IMR-90 (cell line): ENCODE results near the gene PIGW. TPM values are rescaled to one million over a fixed set of nuclear protein-coding genes. Genes with fewer than 3 reads are reported as not detected.
A peak's percentile ranks its signal among the peaks of the same experiment; 100 is the strongest.

Experiments
- ATAC-seq: fragments of 200-7000 bp; cut with Tn5 transposase; 2 replicates; pipeline ENCODE4 v1.9.1; 2020; ENCODE audit warnings: low read depth, mild to moderate bottlenecking, moderate library complexity
- BruUV-seq: library from RNA; stranded (reverse); fragments of 400-500 nt; replicated peaks from 2 replicates; lab custom pipeline; 2021; lab: Mats Ljungman, UMichigan
- CTCF ChIA-PET: fragments of 300-600 bp; formaldehyde crosslinking; extraction: SDS; loops from one replicate; lab custom pipeline; 2021; ENCODE audit warnings: antibody characterized with exemption; lab: Yijun Ruan, JAX
- POLR2A ChIA-PET: fragments of 300-600 bp; sonication (Branson Sonifier 250); formaldehyde crosslinking; loops from one replicate; lab custom pipeline; 2022; ENCODE audit warnings: antibody characterized with exemption; ENCODE audit not compliant: unreplicated experiment; lab: Charles Lee
- DNase-seq: peaks from one replicate; pipeline ENCODE4 v3.0.0; 2013
- H2AFZ ChIP-seq: replicated peaks from 2 replicates; pipeline ENCODE3; 2013; ENCODE audit warnings: low read length, mild to moderate bottlenecking; ENCODE audit not compliant: poor library complexity
- H2AK5ac ChIP-seq: 2 replicates; pipeline ENCODE4 v1.6.1; 2013; ENCODE audit warnings: low read depth, low read length, inconsistent platforms
- H2AK9ac ChIP-seq: replicated peaks from 2 replicates; pipeline ENCODE3; 2013; ENCODE audit warnings: mild to moderate bottlenecking, low read depth, low read length, moderate library complexity; ENCODE audit not compliant: poor library complexity
- H2BK120ac ChIP-seq: 2 replicates; pipeline ENCODE4 v1.6.1; 2013; ENCODE audit warnings: low read depth, low read length, inconsistent platforms
- H2BK15ac ChIP-seq: 3 replicates; pipeline ENCODE4 v1.6.1; 2013; ENCODE audit warnings: low read depth, low read length, inconsistent platforms
- H2BK20ac ChIP-seq: 2 replicates; pipeline ENCODE4 v1.6.1; 2013; ENCODE audit warnings: low read depth, mild to moderate bottlenecking, inconsistent platforms, low read length, moderate library complexity
- H2BK5ac ChIP-seq: 2 replicates; pipeline ENCODE4 v1.6.1; 2013; ENCODE audit warnings: mild to moderate bottlenecking, low read depth, low read length, inconsistent platforms; ENCODE audit not compliant: poor library complexity, severe bottlenecking
- H3K14ac ChIP-seq: replicated peaks from 2 replicates; pipeline ENCODE4 v1.6.1; 2013; ENCODE audit warnings: low read depth, low read length, inconsistent platforms
- H3K18ac ChIP-seq: 2 replicates; pipeline ENCODE4 v1.6.1; 2013; ENCODE audit warnings: low read depth, low read length, control low read depth
- H3K23ac ChIP-seq: 2 replicates; pipeline ENCODE4 v1.6.1; 2013; ENCODE audit warnings: low read depth, low read length, inconsistent platforms
- H3K27ac ChIP-seq: 2 replicates; pipeline ENCODE4 v1.5.1; 2013; ENCODE audit warnings: mild to moderate bottlenecking, control low read depth, low read length; ENCODE audit not compliant: insufficient read depth
- H3K27me3 ChIP-seq: 2 replicates; pipeline ENCODE4 v1.6.1; 2013; ENCODE audit warnings: low read length; ENCODE audit not compliant: control insufficient read depth, insufficient read depth
- H3K36me3 ChIP-seq: 2 replicates; pipeline ENCODE4 v1.6.1; 2013; ENCODE audit warnings: low read length, mixed read lengths; ENCODE audit not compliant: control insufficient read depth, insufficient read depth
- H3K4ac ChIP-seq: 2 replicates; pipeline ENCODE4 v1.6.1; 2013; ENCODE audit warnings: low read depth, low read length, inconsistent platforms
- H3K4me1 ChIP-seq: 2 replicates; pipeline ENCODE4 v1.6.1; 2013; ENCODE audit warnings: low read length, mixed read lengths; ENCODE audit not compliant: control insufficient read depth, insufficient read depth
- H3K4me2 ChIP-seq: 2 replicates; pipeline ENCODE4 v1.6.1; 2013; ENCODE audit warnings: low read depth, mild to moderate bottlenecking, control low read depth, low read length, moderate library complexity
- H3K4me3 ChIP-seq: 2 replicates; pipeline ENCODE4 v1.5.1; 2013; ENCODE audit warnings: low read depth, mild to moderate bottlenecking, control low read depth, low read length, moderate library complexity; ENCODE audit not compliant: insufficient read depth
- H3K56ac ChIP-seq: 2 replicates; pipeline ENCODE4 v1.6.1; 2013; ENCODE audit warnings: low read length, inconsistent platforms; ENCODE audit not compliant: insufficient read depth; ENCODE audit errors: extremely low read depth
- H3K79me1 ChIP-seq, 2 experiments: 2 replicates each; pipeline ENCODE4 v1.6.1; 2013; ENCODE audit warnings: low read length in 2 of 2, inconsistent platforms in 1 of 2, low read depth in 1 of 2
- H3K9ac ChIP-seq: 2 replicates; pipeline ENCODE4 v1.6.1; 2013; ENCODE audit warnings: low read depth, low read length, control low read depth
- H3K9me1 ChIP-seq: 2 replicates; pipeline ENCODE4 v1.6.1; 2013; ENCODE audit warnings: low read length, inconsistent platforms; ENCODE audit not compliant: insufficient read depth
- H3K9me3 ChIP-seq: 2 replicates; pipeline ENCODE4 v1.6.1; 2013; ENCODE audit warnings: low read length; ENCODE audit not compliant: control insufficient read depth, insufficient read depth
- H4K20me1 ChIP-seq: 2 replicates; pipeline ENCODE4 v1.6.1; 2013; ENCODE audit warnings: low read length, inconsistent platforms; ENCODE audit not compliant: insufficient read depth
- H4K5ac ChIP-seq: 2 replicates; pipeline ENCODE4 v1.6.1; 2013; ENCODE audit warnings: mild to moderate bottlenecking, low read depth, low read length, control low read depth
- H4K8ac ChIP-seq, 2 experiments: 2 replicates each; pipeline ENCODE4 v1.6.1; 2013; ENCODE audit warnings: low read depth in 2 of 2, low read length in 2 of 2, control low read depth in 1 of 2, inconsistent platforms in 1 of 2
- H4K91ac ChIP-seq: 2 replicates; pipeline ENCODE4 v1.6.1; 2013; ENCODE audit warnings: low read depth, low read length, inconsistent platforms; ENCODE audit not compliant: insufficient read depth
- CHD1 ChIP-seq: IDR thresholded peaks from 2 replicates; pipeline ENCODE4 v1.6.1; 2012; ENCODE audit warnings: low read depth, low read length, improper control_type of control experiment
- MAZ ChIP-seq: IDR thresholded peaks from 2 replicates; pipeline ENCODE4 v1.6.1; 2012; ENCODE audit warnings: low read depth, mild to moderate bottlenecking, low read length, improper control_type of control experiment, moderate library complexity, borderline replicate concordance
- MXI1 ChIP-seq: IDR thresholded peaks from 2 replicates; pipeline ENCODE4 v1.6.1; 2012; ENCODE audit warnings: low read depth, mild to moderate bottlenecking, low read length, moderate library complexity, borderline replicate concordance
- POLR2A ChIP-seq: IDR thresholded peaks from 2 replicates; pipeline ENCODE4 v1.6.1; 2012; ENCODE audit warnings: mild to moderate bottlenecking, low read depth, low read length
- RAD21 ChIP-seq: IDR thresholded peaks from 2 replicates; pipeline ENCODE4 v1.6.1; 2012; ENCODE audit warnings: low read length, improper control_type of control experiment
- WGBS, 2 experiments: methylation state at CpG; one replicate each; pipeline versions ENCODE4 v1.1.5 to v1.1.7; 2013; ENCODE audit warnings: missing lambda C conversion rate in 2 of 2; ENCODE audit not compliant: insufficient read length in 1 of 2; ENCODE audit errors: extremely low coverage in 2 of 2; 5-methylcytosine and 5-hydroxymethylcytosine counted together
- dilution Hi-C: fragments of 300-500 bp; cut with HindIII; formaldehyde crosslinking; loops from one replicate; pipeline ENCODE4 v1.14.3; 2018; ENCODE audit warnings: low sequenced_read_pairs; ENCODE audit not compliant: unreplicated experiment
- in situ Hi-C: fragments of 300-500 bp; cut with MboI; formaldehyde crosslinking; loops from 3 replicates; pipeline ENCODE4 v1.14.3; 2019; ENCODE audit warnings: low sequenced_read_pairs, inconsistent platforms, mixed read lengths
- intact Hi-C: fragments of 100-400 bp; cut with micrococcal nuclease; formaldehyde crosslinking; loops from 2 replicates; pipeline ENCODE4 v1.10.0; 2022
- polyA plus RNA-seq, 3 experiments: library from polyadenylated mRNA; depleted of rRNA; stranded (reverse); fragments of >200 nt; gene quantifications; 2 replicates each; pipeline ENCODE4 v1.2.3, GENCODE V29; 2012; ENCODE audit warnings: low replicate concordance in 1 of 3
- total RNA-seq: library from RNA; depleted of rRNA; stranded (reverse); fragments of >200 nt; gene quantifications from 2 replicates; pipeline ENCODE4 v1.2.3, GENCODE V29; 2012

PIGW gene
- total and polyA plus RNA-seq, 2 of the 4 experiments (the other 2 are of a cell fraction): 4.5 to 5.5 TPM

DNA sequence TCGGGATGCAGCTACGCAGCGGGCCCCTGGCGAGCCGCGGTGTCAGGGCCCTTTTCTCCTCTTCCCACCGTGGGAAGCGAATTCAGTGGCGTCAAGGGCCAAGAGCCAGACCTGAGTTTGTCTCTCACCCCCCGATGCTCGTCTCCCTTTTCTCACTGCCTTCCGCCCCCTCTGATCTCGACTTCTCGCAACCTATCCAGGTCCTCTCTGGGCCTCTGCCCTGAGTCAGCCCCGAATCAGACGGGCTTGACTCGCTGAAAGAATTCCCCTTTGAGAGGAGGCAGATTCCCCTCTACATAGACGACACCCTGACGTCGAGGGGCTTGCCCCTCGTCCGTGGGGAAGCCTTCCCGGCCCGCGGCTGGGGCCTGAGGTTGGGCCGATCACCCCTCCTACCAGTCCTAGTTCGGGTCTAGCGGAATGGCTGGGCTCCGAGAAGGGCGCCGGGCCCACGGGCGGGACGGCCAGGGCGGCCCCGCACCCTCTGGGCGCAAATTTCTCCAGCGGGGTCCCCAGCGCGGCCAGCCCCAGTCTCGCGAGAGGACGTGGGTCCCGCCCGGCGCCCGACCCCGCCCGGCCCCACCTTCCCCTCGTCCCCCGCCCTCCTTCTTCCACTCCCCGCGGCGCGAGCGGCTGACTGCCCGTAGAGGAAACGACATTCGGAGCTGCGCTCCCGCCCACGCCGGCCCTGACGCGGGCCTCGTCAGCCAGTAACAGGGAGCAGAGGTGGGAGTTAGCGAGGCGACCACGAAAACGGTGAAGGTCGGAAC lies 9.7 kb downstream of the PIGW start, which contains the start of gene GGNBP2:
Gene GGNBP2 (plus strand): TSS at position 613 of the 770 bp plus-strand sequence. CDS start 806 bp downstream, outside the sequence.
- peak within 1 kb of the TSS; percentile 88 to 93 for H4K8ac ChIP-seq
- peak within 1 kb of the TSS; percentile 35 for H2BK120ac ChIP-seq
- intact Hi-C loops: loop anchor here (1.0 kb wide), 1 partner anchor 9 kb away; no protein-coding TSS in a partner anchor
- CTCF ChIA-PET: interaction anchor here (0.6 kb wide), 1 partner anchor 1287 kb away, joined by 8 read pairs; no protein-coding TSS in a partner anchor
- H3K27ac ChIP-seq: peak within 1 kb of the TSS; percentile 98
- peaks cover 16 to 31% of the 10 kb centered on the region in 2 experiments; a peak in 3 of 4 replicates for H3K79me1 ChIP-seq
- in situ Hi-C loops: no loop called here
- no peaks in the 10 kb centered on the region; the same call in 1 of the 2 replicates for H3K4me1 ChIP-seq
- TSS peak; percentile 39 for BruUV-seq
- peak within 1 kb of the TSS; percentile 98 for H3K4ac ChIP-seq
- ATAC-seq (peak; percentile 77), DNase-seq (peak; percentile 92)
- H3K27me3 ChIP-seq: no peaks in the 10 kb centered on the region
- peak within 1 kb of the TSS; percentile 97 for H2AK5ac ChIP-seq
- 0% methylated on average over 4 of the region's 71 CpGs; no CpG with 5 or more reads in 1 of the 2 experiments for WGBS, 2 experiments
- peaks cover 2% of the 10 kb centered on the region; the same call in 1 of the 2 replicates for H3K36me3 ChIP-seq
- H3K4me2 ChIP-seq: peak within 1 kb of the TSS; percentile 98
- H3K56ac ChIP-seq: peak within 1 kb of the TSS; percentile 92
- TF ChIP-seq RAD21 (no peak), CHD1 (peak; percentile 71; the same call in 1 of the 2 replicates), POLR2A (peak; percentile 95), MXI1 (0 out of 2 replicates have a peak, but pooled peaks have one; percentile 29), MAZ (peak; percentile 88)
- peak within 1 kb of the TSS; percentile 80 for H4K5ac ChIP-seq
- H3K23ac ChIP-seq: peak within 1 kb of the TSS; percentile 95
- POLR2A ChIA-PET: interaction anchor here (0.5 to 0.6 kb wide), 3 partner anchors 26 to 428 kb away, joined by 4 to 9 read pairs (median 5); no protein-coding TSS in a partner anchor
- H3K18ac ChIP-seq: peak within 1 kb of the TSS; percentile 95
- peak within 1 kb of the TSS; percentile 98 for H2AK9ac ChIP-seq
- H2BK5ac ChIP-seq: peak within 1 kb of the TSS; percentile 94
- no peak within 1 kb of the TSS for H2BK15ac ChIP-seq
- H3K9ac ChIP-seq: peak within 1 kb of the TSS; percentile 97
- H3K14ac ChIP-seq: peak within 1 kb of the TSS; percentile 96
- H4K20me1 ChIP-seq: peaks cover 40% of the 10 kb centered on the region
- H3K9me3 ChIP-seq: no peaks in the 10 kb centered on the region
- dilution Hi-C loops: no loop called here
- H2AFZ ChIP-seq: peak within 1 kb of the TSS; percentile 99
- no peaks in the 10 kb centered on the region for H3K9me1 ChIP-seq
- peak within 1 kb of the TSS; percentile 97 for H4K91ac ChIP-seq
- peak within 1 kb of the TSS; percentile 97 for H3K4me3 ChIP-seq
- H2BK20ac ChIP-seq: no peak within 1 kb of the TSS
